Stomach (tissue), 9 donors: Measurements from ENCODE around the gene ME3. TPM values are rescaled to one million over a fixed set of nuclear protein-coding genes. Genes with fewer than 3 reads are reported as not detected.

Source experiments
- DNase-seq, 2 donors: peaks; one replicate each; pipeline versions ENCODE4 v3.0.0 to v3.0.0-alpha.2; 2013 to 2019
- H3K27ac ChIP-seq, 5 donors: fragments of 200-600 bp in 4 of 5; sonication (generic) in 4 of 5; one replicate each; pipeline ENCODE4 v1.5.1; 2013 to 2019; ENCODE audit warnings: mild to moderate bottlenecking in 1 of 5, moderate library complexity in 1 of 5
- H3K27me3 ChIP-seq, 3 donors: fragments of 200-600 bp; sonication (generic); one replicate each; pipeline ENCODE4 v1.5.1; 2017 to 2019; ENCODE audit warnings: mixed run types in 1 of 3
- H3K36me3 ChIP-seq, 4 donors: fragments of 200-600 bp; sonication (generic); 1 replicate in 3 of 4; 2 replicates in 1 of 4; pipeline ENCODE4 v1.5.1; 2016 to 2019
- H3K4me1 ChIP-seq, 4 donors: fragments of 200-600 bp; sonication (generic); one replicate each; pipeline ENCODE4 v1.5.1; 2016 to 2019
- H3K4me3 ChIP-seq, 4 donors: fragments of 200-600 bp; sonication (generic) in 3 of 4; one replicate each; pipeline ENCODE4 v1.5.1; 2016 to 2019; ENCODE audit warnings: mild to moderate bottlenecking in 1 of 4
- H3K9me3 ChIP-seq, 4 donors: fragments of 200-600 bp; sonication (generic); one replicate each; pipeline ENCODE4 v1.5.1; 2016 to 2019
- CTCF ChIP-seq, 7 experiments: fragments of 450-650 bp in 4 of 7; fragments of 200-600 bp in 3 of 7; sonication (generic) in 3 of 7; IDR thresholded peaks; one replicate each; pipeline ENCODE4 v1.5.1; 2016 to 2019; ENCODE audit warnings: antibody characterized with exemption in 7 of 7, control low read depth in 2 of 7, mild to moderate bottlenecking in 1 of 7
- EP300 ChIP-seq: sonication (generic); formaldehyde crosslinking; IDR thresholded peaks from one replicate; pipeline ENCODE4 v1.6.1; 2017; ENCODE audit warnings: antibody characterized with exemption
- POLR2A ChIP-seq, 4 donors: fragments of 450-650 bp; IDR thresholded peaks; one replicate each; pipeline ENCODE4 v1.6.1; 2016; ENCODE audit warnings: antibody characterized with exemption in 4 of 4, control low read depth in 2 of 4, mild to moderate bottlenecking in 1 of 4, moderate library complexity in 1 of 4
- POLR2AphosphoS5 ChIP-seq, 3 donors: sonication (generic); formaldehyde crosslinking; IDR thresholded peaks; one replicate each; pipeline ENCODE4 v1.6.1; 2016; ENCODE audit warnings: antibody characterized with exemption in 3 of 3
- WGBS, 5 donors: extraction: QIAGEN DNeasy Blood & Tissue Kit in 3 of 5; methylation state at CpG; one replicate each; pipeline versions ENCODE4 v1.1.5 to v1.1.7; 2013 to 2018; 5-methylcytosine and 5-hydroxymethylcytosine counted together
- intact Hi-C: fragments of 100-400 bp; cut with DNase I; formaldehyde crosslinking; loops from one replicate; pipeline ENCODE4 v1.15.1; 2023; ENCODE audit warnings: low total_unique reads
- polyA plus RNA-seq, 3 donors: library from polyadenylated mRNA; stranded (reverse); fragments of 200-250 nt; gene quantifications; one replicate each; pipeline ENCODE4 v1.2.3, GENCODE V29; 2013
- total RNA-seq, 5 donors: library from RNA; depleted of rRNA; stranded (reverse); fragments of >200 nt; gene quantifications; one replicate each; pipeline versions ENCODE4 v1.1.0 to v1.2.3, GENCODE V29; 2014 to 2016
- donor health status: healthy with polysubstance abuse.
- donor health status: Bipolar disorder and iron deficiency.
- donor health status: healthy.

Gene ME3
- total and polyA plus RNA-seq, 8 donors: 11.2 to 82.1 (median 51.1) TPM

GRCh38 chr11:86596861-86597586 lies 75.4 kb downstream of the ME3 start:
- WGBS, 5 donors: 64 to 85% (median 71%) methylated on average over 5 of the region's 5 CpGs
- TF ChIP-seq EP300 (no peak), POLR2AphosphoS5 (IDR thresholded peaks at IDR 0.05) (no peak), CTCF (IDR thresholded peaks at IDR 0.05) (no peak), POLR2A (IDR thresholded peaks at IDR 0.05) (no peak)
- peaks cover 4 to 25% (median 17%) of the 10 kb centered on the region in 4 donors for H3K4me1 ChIP-seq
- no peaks in the 10 kb centered on the region for H3K27me3 ChIP-seq
- no peaks in the 10 kb centered on the region for H3K36me3 ChIP-seq
- H3K4me3 ChIP-seq: no peak overlapping the region
- peak overlapping the region in 2 of 5 donors; percentile 11 to 42 for H3K27ac ChIP-seq
- no peaks in the 10 kb centered on the region for H3K9me3 ChIP-seq
- intact Hi-C loops: no loop called here
- peak in 1 of 2 donors; percentile 82 for DNase-seq

GRCh38 chr11:86595955-86596354 lies 76.5 kb downstream of the ME3 start:
- 90 to 97% (median 94%) methylated on average over 2 of the region's 2 CpGs for WGBS, 5 donors
- DNase-seq: no peak
- Histone ChIP-seq H3K27ac (peak overlapping the region in 1 of 5 donors; percentile 47), H3K9me3 (no peaks in the 10 kb centered on the region), H3K27me3 (no peaks in the 10 kb centered on the region), H3K4me1 (peaks cover 4 to 27% (median 18%) of the 10 kb centered on the region in 4 donors), H3K4me3 (no peak overlapping the region), H3K36me3 (no peaks in the 10 kb centered on the region)
- no peak for TF ChIP-seq POLR2A (IDR thresholded peaks at IDR 0.05)
- no peak for TF ChIP-seq CTCF (IDR thresholded peaks at IDR 0.05)
- TF ChIP-seq EP300: no peak
- TF ChIP-seq POLR2AphosphoS5 (IDR thresholded peaks at IDR 0.05): no peak
- intact Hi-C loops: no loop called here

DNA sequence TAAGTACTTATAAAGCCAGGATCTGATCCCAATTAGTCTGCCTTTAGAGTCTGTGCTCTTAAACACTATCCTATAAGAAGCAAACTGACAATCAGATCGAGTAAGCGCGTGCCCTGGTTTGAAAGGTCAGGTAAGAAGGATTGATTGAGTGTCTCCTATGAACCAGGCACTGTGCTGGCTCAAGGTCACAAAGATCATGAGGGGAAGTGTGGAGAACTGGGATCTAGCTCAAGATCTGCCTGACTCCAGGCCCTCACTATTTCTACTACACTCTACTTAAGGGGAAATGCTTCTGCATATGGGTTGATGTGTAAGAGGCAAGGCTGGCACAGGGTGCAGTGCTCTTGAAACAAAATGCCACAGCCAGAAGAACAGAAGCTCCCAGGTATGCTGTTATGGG lies 77.0 kb downstream of the ME3 start:
- H3K4me1 ChIP-seq: peaks cover 4 to 27% (median 18%) of the 10 kb centered on the region in 4 donors
- no peak for TF ChIP-seq POLR2AphosphoS5 (IDR thresholded peaks at IDR 0.05)
- TF ChIP-seq EP300: no peak
- TF ChIP-seq CTCF (IDR thresholded peaks at IDR 0.05): no peak
- TF ChIP-seq POLR2A (IDR thresholded peaks at IDR 0.05): no peak
- peak overlapping the region in 1 of 5 donors; percentile 47 for H3K27ac ChIP-seq
- H3K4me3 ChIP-seq: no peak overlapping the region
- no peaks in the 10 kb centered on the region for H3K36me3 ChIP-seq
- no peaks in the 10 kb centered on the region for H3K9me3 ChIP-seq
- intact Hi-C loops: no loop called here
- 80 to 89% (median 85%) methylated on average over 3 of the region's 3 CpGs for WGBS, 5 donors
- no peak for DNase-seq
- no peaks in the 10 kb centered on the region for H3K27me3 ChIP-seq

GRCh38 chr11:86594746-86595145 lies 77.7 kb downstream of the ME3 start:
- H3K27ac ChIP-seq: no peak overlapping the region
- no peaks in the 10 kb centered on the region for H3K36me3 ChIP-seq
- H3K27me3 ChIP-seq: no peaks in the 10 kb centered on the region
- intact Hi-C loops: no loop called here
- peaks cover 4 to 27% (median 18%) of the 10 kb centered on the region in 4 donors for H3K4me1 ChIP-seq
- H3K9me3 ChIP-seq: no peaks in the 10 kb centered on the region
- TF ChIP-seq EP300 (no peak), CTCF (IDR thresholded peaks at IDR 0.05) (no peak), POLR2A (IDR thresholded peaks at IDR 0.05) (no peak), POLR2AphosphoS5 (IDR thresholded peaks at IDR 0.05) (no peak)
- DNase-seq: no peak
- H3K4me3 ChIP-seq: no peak overlapping the region
